H1 (cell line): ENCODE results near the gene ACAA1. TPM values are rescaled to one million over a fixed set of nuclear protein-coding genes. Genes with fewer than 3 reads are reported as not detected.

ENCODE experiments used
- CTCF ChIA-PET: fragments of 300-600 bp; sonication (Branson Sonifier 250); formaldehyde crosslinking; loops from one replicate; lab custom pipeline; 2021; ENCODE audit not compliant: partially characterized antibody; lab: Charles Lee
- POLR2A ChIA-PET: fragments of 300-600 bp; sonication (Branson Sonifier 250); formaldehyde crosslinking; loops from one replicate; lab custom pipeline; 2021; ENCODE audit warnings: inconsistent platforms; ENCODE audit not compliant: partially characterized antibody; lab: Charles Lee
- DNase-seq, 2 experiments: peaks; one replicate each; pipeline versions ENCODE4 v3.0.0 to v3.0.0-alpha.2; 2010 to 2022; ENCODE audit warnings: low spot score in 2 of 2, low read depth in 1 of 2, mixed read lengths in 1 of 2
- FAIRE-seq: peaks from 2 replicates; lab custom pipeline; 2011; peaks lifted over from hg19 to GRCh38; lab: Jason Lieb, UNC
- H2AFZ ChIP-seq: 2 replicates; pipeline ENCODE4 v1.8.1; 2012; ENCODE audit warnings: low read length, inconsistent platforms
- H2AK5ac ChIP-seq: 2 replicates; pipeline ENCODE4 v1.6.1; 2013; ENCODE audit warnings: low read depth, low read length
- H2BK120ac ChIP-seq: replicated peaks from 2 replicates; pipeline ENCODE3; 2013; ENCODE audit warnings: low read depth, low read length, inconsistent platforms
- H2BK12ac ChIP-seq: 2 replicates; pipeline ENCODE4 v1.6.1; 2013; ENCODE audit warnings: low read depth, low read length
- H2BK15ac ChIP-seq: 2 replicates; pipeline ENCODE4 v1.6.1; 2013; ENCODE audit warnings: low read length
- H2BK20ac ChIP-seq: 2 replicates; pipeline ENCODE4 v1.6.1; 2013; ENCODE audit warnings: low read length
- H2BK5ac ChIP-seq: 2 replicates; pipeline ENCODE4 v1.6.1; 2013; ENCODE audit warnings: low read depth, low read length
- H3K14ac ChIP-seq: 2 replicates; pipeline ENCODE4 v1.6.1; 2013; ENCODE audit warnings: inconsistent platforms; ENCODE audit not compliant: insufficient read length
- H3K18ac ChIP-seq: 2 replicates; pipeline ENCODE4 v1.6.1; 2013; ENCODE audit warnings: low read length; ENCODE audit errors: extremely low read depth
- H3K23ac ChIP-seq: 2 replicates; pipeline ENCODE4 v1.6.1; 2013; ENCODE audit warnings: inconsistent platforms; ENCODE audit not compliant: insufficient read length
- H3K23me2 ChIP-seq: 2 replicates; pipeline ENCODE4 v1.6.1; 2013; ENCODE audit warnings: low read depth, low read length
- H3K27ac ChIP-seq: 2 replicates; pipeline ENCODE4 v1.6.1; 2011; ENCODE audit warnings: low read depth, low read length, inconsistent platforms
- H3K27me3 ChIP-seq, 4 experiments: replicated peaks in 1 of 4; 1 replicate in 1 of 4; 2 replicates in 3 of 4; pipeline versions ENCODE4 v1.6.1 to v1.8.1; 2011 to 2013; ENCODE audit warnings: low read length in 3 of 4, mild to moderate bottlenecking in 3 of 4, inconsistent platforms in 2 of 4, mixed read lengths in 2 of 4, moderate library complexity in 1 of 4; ENCODE audit not compliant: control insufficient read depth in 3 of 4, insufficient read depth in 3 of 4; ENCODE audit errors: extremely low read depth in 1 of 4
- H3K36me3 ChIP-seq, 4 experiments: 2 replicates each; pipeline versions ENCODE4 v1.6.1 to v1.8.1; 2011 to 2013; ENCODE audit warnings: mild to moderate bottlenecking in 4 of 4, low read length in 3 of 4, moderate library complexity in 2 of 4, control low read depth in 1 of 4, inconsistent platforms in 1 of 4; ENCODE audit not compliant: insufficient read depth in 4 of 4, control insufficient read depth in 2 of 4
- H3K4ac ChIP-seq: replicated peaks from 2 replicates; pipeline ENCODE3; 2013; ENCODE audit warnings: low read length, low read depth, mixed read lengths, inconsistent platforms; ENCODE audit not compliant: insufficient read length
- H3K4me1 ChIP-seq, 4 experiments: replicated peaks in 1 of 4; 1 replicate in 1 of 4; 2 replicates in 3 of 4; pipeline versions ENCODE4 v1.6.1 to v1.8.1; 2011 to 2013; ENCODE audit warnings: low read length in 3 of 4, inconsistent platforms in 2 of 4, mixed read lengths in 1 of 4; ENCODE audit not compliant: insufficient read depth in 4 of 4, control insufficient read depth in 3 of 4
- H3K4me2 ChIP-seq, 2 experiments: 2 replicates each; pipeline versions ENCODE4 v1.6.1 to v1.8.1; 2011 to 2013; ENCODE audit warnings: low read depth in 2 of 2, low read length in 2 of 2, control low read depth in 1 of 2, inconsistent platforms in 1 of 2, mild to moderate bottlenecking in 1 of 2; ENCODE audit not compliant: insufficient read depth in 1 of 2
- H3K4me3 ChIP-seq, 4 experiments: fragments of 200-600, 300-600 bp in 1 of 4; sonication (generic), shearing (Covaris generic), sonication (Bioruptor Twin) in 1 of 4; 2 replicates each; pipeline versions ENCODE4 v1.5.1 to v1.8.1; 2011 to 2016; ENCODE audit warnings: low read length in 4 of 4, low read depth in 3 of 4, control low read depth in 2 of 4, inconsistent platforms in 2 of 4, mild to moderate bottlenecking in 2 of 4, mixed read lengths in 1 of 4, moderate library complexity in 1 of 4; ENCODE audit not compliant: insufficient read depth in 2 of 4; ENCODE audit errors: extremely low read depth in 1 of 4
- H3K56ac ChIP-seq: replicated peaks from 2 replicates; pipeline ENCODE3; 2013; ENCODE audit warnings: low read depth, mild to moderate bottlenecking, mixed read lengths, low read length, inconsistent platforms; ENCODE audit not compliant: insufficient read length
- H3K79me1 ChIP-seq: 2 replicates; pipeline ENCODE4 v1.6.1; 2013; ENCODE audit warnings: low read depth, low read length, control low read depth
- H3K79me2 ChIP-seq, 2 experiments: 2 replicates each; pipeline versions ENCODE4 v1.6.1 to v1.8.1; 2012 to 2013; ENCODE audit warnings: low read length in 2 of 2, mild to moderate bottlenecking in 2 of 2, inconsistent platforms in 1 of 2; ENCODE audit not compliant: insufficient read depth in 2 of 2, control insufficient read depth in 1 of 2
- H3K9ac ChIP-seq, 4 experiments: replicated peaks in 1 of 4; 1 replicate in 1 of 4; 2 replicates in 3 of 4; pipeline versions ENCODE4 v1.6.1 to v1.8.1; 2011 to 2013; ENCODE audit warnings: low read depth in 3 of 4, low read length in 3 of 4, control low read depth in 2 of 4, mild to moderate bottlenecking in 2 of 4, moderate library complexity in 2 of 4, inconsistent platforms in 1 of 4; ENCODE audit errors: extremely low read depth in 1 of 4
- H3K9me3 ChIP-seq, 2 experiments: 2 replicates each; pipeline versions ENCODE4 v1.6.1 to v1.8.1; 2012 to 2013; ENCODE audit warnings: mild to moderate bottlenecking in 2 of 2, moderate library complexity in 2 of 2, control low read depth in 1 of 2, inconsistent platforms in 1 of 2, low read depth in 1 of 2, low read length in 1 of 2, mixed read lengths in 1 of 2; ENCODE audit not compliant: insufficient read depth in 2 of 2
- H4K20me1 ChIP-seq, 2 experiments: replicated peaks in 1 of 2; 2 replicates each; pipeline versions ENCODE3 to v1.8.1; 2011 to 2013; ENCODE audit warnings: inconsistent platforms in 2 of 2, low read length in 2 of 2, mild to moderate bottlenecking in 1 of 2; ENCODE audit not compliant: insufficient read depth in 2 of 2, control insufficient read depth in 1 of 2
- H4K5ac ChIP-seq: 2 replicates; pipeline ENCODE4 v1.6.1; 2013; ENCODE audit warnings: low read length, low read depth, mixed read lengths, inconsistent platforms; ENCODE audit not compliant: insufficient read length
- H4K8ac ChIP-seq: 2 replicates; pipeline ENCODE4 v1.8.0; 2013; ENCODE audit warnings: mild to moderate bottlenecking, moderate library complexity, low read length, inconsistent platforms; ENCODE audit not compliant: insufficient read depth; ENCODE audit errors: extremely low read depth
- H4K91ac ChIP-seq: replicated peaks from 2 replicates; pipeline ENCODE3; 2013; ENCODE audit warnings: low read length, mixed read lengths, inconsistent platforms; ENCODE audit not compliant: insufficient read length
- ASH2L ChIP-seq: fragments of 200-600, 300-600 bp; sonication (generic); IDR thresholded peaks from one replicate; pipeline ENCODE4 v1.7.1; 2017; ENCODE audit warnings: low read length
- BACH1 ChIP-seq: IDR thresholded peaks from 2 replicates; pipeline ENCODE4 v1.6.1; 2012; ENCODE audit warnings: low read length, improper control_type of control experiment
- CHD2 ChIP-seq: IDR thresholded peaks from 2 replicates; pipeline ENCODE4 v1.6.1; 2012; ENCODE audit warnings: low read length, improper control_type of control experiment
- NANOG ChIP-seq: IDR thresholded peaks from 2 replicates; pipeline ENCODE4 v1.6.1; 2011; ENCODE audit warnings: low read length, low read depth, mild to moderate bottlenecking, inconsistent platforms; ENCODE audit not compliant: insufficient read depth, poor library complexity, severe bottlenecking
- NRF1 ChIP-seq: IDR thresholded peaks from 2 replicates; pipeline ENCODE4 v1.6.1; 2011; ENCODE audit warnings: mild to moderate bottlenecking, low read depth, low read length, improper control_type of control experiment
- PHF8 ChIP-seq: fragments of 200-600 bp; sonication (generic); conservative IDR thresholded peaks from 2 replicates; pipeline ENCODE4 v1.7.1; 2012; ENCODE audit warnings: low read depth, mild to moderate bottlenecking, inconsistent platforms, low read length, moderate library complexity
- POLR2A ChIP-seq, 2 experiments: IDR thresholded peaks; 1 replicate in 1 of 2; 2 replicates in 1 of 2; pipeline ENCODE4 v1.6.1; 2011; ENCODE audit warnings: low read depth in 2 of 2, low read length in 2 of 2, mild to moderate bottlenecking in 2 of 2; ENCODE audit errors: control extremely low read depth in 1 of 2
- POLR2AphosphoS5 ChIP-seq: IDR thresholded peaks from 2 replicates; pipeline ENCODE4 v1.6.1; 2011; ENCODE audit warnings: low read depth, low read length
- SIRT6 ChIP-seq: IDR thresholded peaks from one replicate; pipeline ENCODE4 v1.7.1; 2012; ENCODE audit warnings: low read length, inconsistent platforms
- SUZ12 ChIP-seq: fragments of 200-600 bp; sonication (generic); IDR thresholded peaks from 2 replicates; pipeline ENCODE4 v1.6.1; 2012; ENCODE audit warnings: mild to moderate bottlenecking, inconsistent platforms, low read length, moderate library complexity, mixed read lengths
- TBP ChIP-seq: IDR thresholded peaks from 2 replicates; pipeline ENCODE4 v1.6.1; 2011; ENCODE audit warnings: low read depth, low read length, improper control_type of control experiment
- USF2 ChIP-seq: IDR thresholded peaks from 2 replicates; pipeline ENCODE4 v1.6.1; 2011; ENCODE audit warnings: low read length, improper control_type of control experiment
- WGBS, 2 experiments: shearing (Covaris generic) in 1 of 2; methylation state at CpG; one replicate each; pipeline versions ENCODE4 v1.1.6 to v1.1.7; 2013 to 2015; ENCODE audit warnings: low lambda C conversion rate in 2 of 2, mixed read lengths in 2 of 2, inconsistent platforms in 1 of 2, low coverage in 1 of 2, missing lambda C conversion rate in 1 of 2; ENCODE audit not compliant: insufficient replicate concordance in 2 of 2, insufficient coverage in 1 of 2, insufficient read length in 1 of 2; ENCODE audit errors: extremely low coverage in 1 of 2, missing lambda C conversion rate in 1 of 2; 5-methylcytosine and 5-hydroxymethylcytosine counted together
- polyA plus RNA-seq, 7 experiments: library from polyadenylated mRNA; depleted of rRNA in 3 of 7; stranded (reverse) in 5 of 7; unstranded in 2 of 7; fragments of >200 nt in 5 of 7; fragments of 200-250 nt in 2 of 7; gene quantifications; 1 replicate in 5 of 7; 2 replicates in 1 of 7; 4 replicates in 1 of 7; pipeline versions ENCODE4 v1.2.1 to v1.2.3, GENCODE V29; 2011 to 2013; ENCODE audit warnings: missing spikeins in 2 of 7, mixed read lengths in 2 of 7
- total RNA-seq: library from RNA; stranded (reverse); fragmentation: NEBNext Ultra II Directional; extraction: Animal tissue kit (Norgen Biotek cat#: 25700); gene quantifications from 2 replicates; pipeline ENCODE4 v1.2.1, GENCODE V29; 2021

Gene ACAA1
- total and polyA plus RNA-seq, 2 of the 8 experiments (the other 6 are each of a cell fraction or from before 2014, with no cell fraction given), result 23.1 to 34.8 TPM

GRCh38 chr3:38119821-38120692 is 16.9 kb downstream of the ACAA1 start:
- H3K56ac ChIP-seq, result no peak overlapping the region
- no peak overlapping the region for H2BK5ac ChIP-seq
- H2AK5ac ChIP-seq, result no peak overlapping the region
- no peaks in the 10 kb centered on the region for H3K23me2 ChIP-seq
- no peak overlapping the region for H3K18ac ChIP-seq
- H2BK12ac ChIP-seq, result no peak overlapping the region
- WGBS, 2 experiments, result 94% methylated on average over 7 of the region's 7 CpGs; no CpG with 5 or more reads in 1 of the 2 experiments
- H2BK20ac ChIP-seq, result no peak overlapping the region
- POLR2A ChIA-PET, result interaction anchor here (0.9 to 4.2 kb wide), 6 partner anchors 12 to 177 kb away, joined by 3 to 20 read pairs (median 4); no protein-coding TSS in a partner anchor
- peaks cover 0 to 11% of the 10 kb centered on the region in 2 experiments for H4K20me1 ChIP-seq
- FAIRE-seq (no peak), DNase-seq (no peak)
- no peaks in the 10 kb centered on the region for H3K79me2 ChIP-seq
- H3K79me1 ChIP-seq, result no peaks in the 10 kb centered on the region
- H4K91ac ChIP-seq, result no peak overlapping the region
- H3K9ac ChIP-seq, result no peak overlapping the region
- CTCF ChIA-PET, result interaction anchor here (0.8 to 8.8 kb wide), 11 partner anchors 8 to 360 kb away, joined by 3 to 105 read pairs (median 5); partner anchors contain the start of gene SLC22A14
- H3K23ac ChIP-seq, result no peak overlapping the region
- H3K4me3 ChIP-seq, result no peak overlapping the region
- H3K4ac ChIP-seq, result no peak overlapping the region
- no peak overlapping the region for H3K27ac ChIP-seq
- no peaks in the 10 kb centered on the region for H3K4me1 ChIP-seq
- no peak overlapping the region for H2BK120ac ChIP-seq
- H3K4me2 ChIP-seq, result no peak overlapping the region
- H3K14ac ChIP-seq, result no peak overlapping the region
- no peaks in the 10 kb centered on the region; a peak in 1 of 4 replicates for H3K9me3 ChIP-seq
- H4K5ac ChIP-seq, result no peak overlapping the region
- no peak overlapping the region for H4K8ac ChIP-seq
- H2BK15ac ChIP-seq, result no peak overlapping the region
- H3K36me3 ChIP-seq, result peaks cover 4 to 22% (median 14%) of the 10 kb centered on the region in 4 experiments; a peak in 6 of 8 replicates
- H2AFZ ChIP-seq, result no peak overlapping the region
- H3K27me3 ChIP-seq, result no peaks in the 10 kb centered on the region
- TF ChIP-seq CHD2, result no peak
- TF ChIP-seq NANOG, result no peak
- no peak for TF ChIP-seq ASH2L
- no peak for TF ChIP-seq SUZ12
- TF ChIP-seq POLR2A (IDR thresholded peaks at IDR 0.05; ENCODE audit: control extremely low read depth in 1 of 2, low read depth in 2 of 2, low read length in 2 of 2), result no peak
- TF ChIP-seq NRF1, result no peak
- TF ChIP-seq POLR2AphosphoS5, result no peak
- TF ChIP-seq SIRT6, result no peak
- no peak for TF ChIP-seq USF2
- TF ChIP-seq TBP, result no peak
- no peak for TF ChIP-seq BACH1
- TF ChIP-seq PHF8, result no peak
